Vagina (tissue), 2 donors: ENCODE measurements around the gene CCT6B. TPM values are rescaled to one million over a fixed set of nuclear protein-coding genes. Genes with fewer than 3 reads are reported as not detected.

Experiments used
- DNase-seq, 2 donors: peaks; one replicate each; pipeline ENCODE4 v3.0.0-alpha.2; 2017; ENCODE audit errors: extremely low spot score in 2 of 2
- H3K27ac ChIP-seq: fragments of 200-600 bp; sonication (generic); one replicate; pipeline ENCODE4 v1.5.1; 2019
- H3K27me3 ChIP-seq: fragments of 200-600 bp; sonication (generic); one replicate; pipeline ENCODE4 v1.5.1; 2019
- H3K36me3 ChIP-seq, 2 donors: fragments of 200-600 bp; sonication (generic); one replicate each; pipeline ENCODE4 v1.5.1; 2017 to 2019
- H3K4me1 ChIP-seq: fragments of 200-600 bp; sonication (generic); one replicate; pipeline ENCODE4 v1.5.1; 2019
- H3K4me3 ChIP-seq, 2 donors: fragments of 200-600 bp; sonication (generic); 1 replicate in 1 of 2; 2 replicates in 1 of 2; pipeline ENCODE4 v1.5.1; 2016 to 2019
- H3K9me3 ChIP-seq: fragments of 200-600 bp; sonication (generic); one replicate; pipeline ENCODE4 v1.5.1; 2019
- CTCF ChIP-seq, 3 experiments: fragments of 450-650 bp in 2 of 3; fragments of 200-600 bp in 1 of 3; sonication (generic) in 1 of 3; IDR thresholded peaks; one replicate each; pipeline ENCODE4 v1.5.1; 2017 to 2019; ENCODE audit warnings: antibody characterized with exemption in 3 of 3, mild to moderate bottlenecking in 2 of 3, moderate library complexity in 2 of 3
- POLR2A ChIP-seq, 2 donors: fragments of 450-650 bp; IDR thresholded peaks; one replicate each; pipeline ENCODE4 v1.6.1; 2017; ENCODE audit warnings: antibody characterized with exemption in 2 of 2, mild to moderate bottlenecking in 2 of 2, moderate library complexity in 2 of 2
- POLR2AphosphoS5 ChIP-seq, 2 donors: sonication (generic); formaldehyde crosslinking; IDR thresholded peaks; one replicate each; pipeline ENCODE4 v1.9.0; 2017; ENCODE audit warnings: antibody characterized with exemption in 2 of 2, mild to moderate bottlenecking in 2 of 2, low read depth in 1 of 2; ENCODE audit not compliant: insufficient read depth in 1 of 2
- intact Hi-C: fragments of 100-400 bp; cut with DNase I; formaldehyde crosslinking; loops from one replicate; pipeline ENCODE4 v1.15.1; 2023
- total RNA-seq: library from RNA; depleted of rRNA; stranded (reverse); fragments of >200 nt; gene quantifications from one replicate; pipeline ENCODE4 v1.2.3, GENCODE V29; 2016

Gene CCT6B
- total RNA-seq, 1 donor from 2014 or later: 1.7 TPM

- H3K27ac ChIP-seq: no peak overlapping the region
- H3K27me3 ChIP-seq: no peaks in the 10 kb centered on the region
- TF ChIP-seq POLR2AphosphoS5 (IDR thresholded peaks at IDR 0.05; ENCODE audit: insufficient read depth in 1 of 2, low read depth in 1 of 2): no peak
- no peaks in the 10 kb centered on the region for H3K9me3 ChIP-seq
- no peak for DNase-seq
- H3K4me3 ChIP-seq: no peak overlapping the region
- H3K36me3 ChIP-seq: no peaks in the 10 kb centered on the region
- no peaks in the 10 kb centered on the region for H3K4me1 ChIP-seq
- intact Hi-C loops: no loop called here
Observed at GRCh38 chr17:34920676-34921075, 40.6 kb downstream of the CCT6B start.

- H3K4me3 ChIP-seq: no peak overlapping the region
- intact Hi-C loops: no loop called here
- no peaks in the 10 kb centered on the region for H3K4me1 ChIP-seq
- no peak overlapping the region for H3K27ac ChIP-seq
- H3K27me3 ChIP-seq: no peaks in the 10 kb centered on the region
- H3K36me3 ChIP-seq: no peaks in the 10 kb centered on the region
- DNase-seq: no peak
- no peak for TF ChIP-seq POLR2AphosphoS5 (IDR thresholded peaks at IDR 0.05; ENCODE audit: insufficient read depth in 1 of 2, low read depth in 1 of 2)
- TF ChIP-seq CTCF (IDR thresholded peaks at IDR 0.05): no peak
- TF ChIP-seq POLR2A (IDR thresholded peaks at IDR 0.05): no peak
- no peaks in the 10 kb centered on the region for H3K9me3 ChIP-seq
Observed at GRCh38 chr17:34917381-34917780, 43.9 kb downstream of the CCT6B start.

- Histone ChIP-seq H3K9me3 (no peaks in the 10 kb centered on the region), H3K4me1 (no peaks in the 10 kb centered on the region), H3K4me3 (no peak overlapping the region), H3K27ac (no peak overlapping the region), H3K27me3 (no peaks in the 10 kb centered on the region), H3K36me3 (no peaks in the 10 kb centered on the region)
- intact Hi-C loops: no loop called here
- DNase-seq: no peak
- TF ChIP-seq POLR2AphosphoS5 (IDR thresholded peaks at IDR 0.05; ENCODE audit: insufficient read depth in 1 of 2, low read depth in 1 of 2) (no peak), CTCF (IDR thresholded peaks at IDR 0.05) (no peak), POLR2A (IDR thresholded peaks at IDR 0.05) (no peak)
Observed at GRCh38 chr17:34916120-34916519, 45.1 kb downstream of the CCT6B start.

- no peak for DNase-seq
- Histone ChIP-seq H3K4me1 (no peaks in the 10 kb centered on the region), H3K9me3 (no peaks in the 10 kb centered on the region), H3K27me3 (no peaks in the 10 kb centered on the region), H3K36me3 (no peaks in the 10 kb centered on the region), H3K4me3 (no peak overlapping the region), H3K27ac (no peak overlapping the region)
- TF ChIP-seq POLR2A (IDR thresholded peaks at IDR 0.05) (no peak), CTCF (IDR thresholded peaks at IDR 0.05) (no peak), POLR2AphosphoS5 (IDR thresholded peaks at IDR 0.05; ENCODE audit: insufficient read depth in 1 of 2, low read depth in 1 of 2) (no peak)
- intact Hi-C loops: no loop called here
Observed at GRCh38 chr17:34913001-34913400, 48.3 kb downstream of the CCT6B start.

- intact Hi-C loops: no loop called here
- H3K27me3 ChIP-seq: no peaks in the 10 kb centered on the region
- DNase-seq: no peak
- H3K4me3 ChIP-seq: no peak overlapping the region
- no peak overlapping the region for H3K27ac ChIP-seq
- no peaks in the 10 kb centered on the region for H3K4me1 ChIP-seq
- H3K9me3 ChIP-seq: no peaks in the 10 kb centered on the region
- TF ChIP-seq POLR2AphosphoS5 (IDR thresholded peaks at IDR 0.05; ENCODE audit: insufficient read depth in 1 of 2, low read depth in 1 of 2): no peak
- no peak for TF ChIP-seq CTCF (IDR thresholded peaks at IDR 0.05)
- no peak for TF ChIP-seq POLR2A (IDR thresholded peaks at IDR 0.05)
- H3K36me3 ChIP-seq: no peaks in the 10 kb centered on the region
Observed at GRCh38 chr17:34909040-34909439, 52.2 kb downstream of the CCT6B start.
